ENCODE measurements around the gene DDAH2.

DDAH2 gene

DNA sequence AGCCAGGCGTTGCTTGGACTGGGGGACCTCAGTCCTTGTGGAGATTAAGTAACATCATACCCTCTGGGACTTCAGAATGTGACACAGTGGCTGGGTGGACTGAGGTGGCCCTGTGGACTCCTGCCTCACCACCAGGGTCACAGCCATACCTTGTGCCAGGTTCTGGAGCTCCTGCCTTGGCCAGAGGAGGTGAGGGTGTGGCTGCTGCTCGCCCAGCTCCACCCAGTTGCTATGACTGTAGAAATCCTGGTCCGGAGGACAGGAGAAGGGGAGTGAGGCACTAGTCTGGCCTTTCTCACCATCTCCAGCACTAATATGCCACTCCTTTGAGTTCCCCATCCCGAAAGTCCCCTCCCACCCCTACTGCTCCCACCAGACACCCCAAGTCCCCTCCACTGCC lies 46.1 kb upstream of the DDAH2 start:
- no peak for DNase-seq (ENCODE audit: low read depth)
- no peak overlapping the region for H3K4me3 ChIP-seq (ENCODE audit: low read depth, low read length)
- TF ChIP-seq, protein P1, sequence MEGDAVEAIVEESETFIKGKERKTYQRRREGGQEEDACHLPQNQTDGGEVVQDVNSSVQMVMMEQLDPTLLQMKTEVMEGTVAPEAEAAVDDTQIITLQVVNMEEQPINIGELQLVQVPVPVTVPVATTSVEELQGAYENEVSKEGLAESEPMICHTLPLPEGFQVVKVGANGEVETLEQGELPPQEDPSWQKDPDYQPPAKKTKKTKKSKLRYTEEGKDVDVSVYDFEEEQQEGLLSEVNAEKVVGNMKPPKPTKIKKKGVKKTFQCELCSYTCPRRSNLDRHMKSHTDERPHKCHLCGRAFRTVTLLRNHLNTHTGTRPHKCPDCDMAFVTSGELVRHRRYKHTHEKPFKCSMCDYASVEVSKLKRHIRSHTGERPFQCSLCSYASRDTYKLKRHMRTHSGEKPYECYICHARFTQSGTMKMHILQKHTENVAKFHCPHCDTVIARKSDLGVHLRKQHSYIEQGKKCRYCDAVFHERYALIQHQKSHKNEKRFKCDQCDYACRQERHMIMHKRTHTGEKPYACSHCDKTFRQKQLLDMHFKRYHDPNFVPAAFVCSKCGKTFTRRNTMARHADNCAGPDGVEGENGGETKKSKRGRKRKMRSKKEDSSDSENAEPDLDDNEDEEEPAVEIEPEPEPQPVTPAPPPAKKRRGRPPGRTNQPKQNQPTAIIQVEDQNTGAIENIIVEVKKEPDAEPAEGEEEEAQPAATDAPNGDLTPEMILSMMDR (IDR thresholded peaks at IDR 0.05; ENCODE audit: low read depth, low read length, missing control alignments) = no peak

DNA sequence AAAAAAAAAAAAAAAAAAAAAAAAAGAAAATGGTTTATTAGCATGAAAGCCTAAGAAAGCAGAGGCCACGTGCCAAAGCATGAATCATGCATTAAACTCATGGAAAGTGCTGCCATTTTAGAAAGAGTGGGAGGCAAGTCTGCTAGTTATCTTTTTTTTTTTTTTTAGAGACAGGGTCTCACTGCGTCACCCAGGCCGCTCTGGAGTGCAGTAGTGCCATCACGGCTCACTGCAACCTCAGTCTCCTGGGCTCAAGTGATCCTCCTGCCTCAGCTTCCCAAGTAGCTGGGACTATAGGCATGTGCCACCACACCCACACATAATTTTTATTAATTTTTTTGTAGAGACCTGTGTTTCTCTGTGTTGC lies 42.9 kb upstream of the DDAH2 start:
- TF ChIP-seq, protein P1 (IDR thresholded peaks at IDR 0.05; ENCODE audit: low read depth, low read length, missing control alignments) = no peak
- H3K4me3 ChIP-seq (ENCODE audit: low read depth, low read length) = no peak overlapping the region
- no peak for DNase-seq (ENCODE audit: low read depth)

DNA sequence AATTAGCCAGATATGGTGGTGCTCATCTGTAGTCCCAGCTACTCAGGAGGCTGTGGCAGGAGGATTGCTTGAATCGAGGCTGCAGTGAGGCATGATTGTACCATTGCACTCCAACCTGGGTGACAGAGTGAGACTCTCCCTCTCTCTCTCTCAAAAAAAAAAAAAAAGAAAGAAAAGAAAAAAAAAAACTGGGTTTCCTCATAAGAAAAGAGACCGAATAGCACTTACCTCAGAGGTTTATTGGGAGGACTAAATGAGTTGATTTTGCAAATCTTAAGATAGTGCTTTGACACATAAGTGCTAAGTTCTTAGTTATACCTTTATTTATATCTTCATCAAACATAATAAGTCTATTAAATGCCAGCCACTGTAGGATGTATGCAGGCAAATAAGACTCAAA lies 41.8 kb upstream of the DDAH2 start:
- no peak overlapping the region for H3K4me3 ChIP-seq (ENCODE audit: low read depth, low read length)
- DNase-seq (ENCODE audit: low read depth) = no peak
- TF ChIP-seq, protein P1 (IDR thresholded peaks at IDR 0.05; ENCODE audit: low read depth, low read length, missing control alignments) = no peak

DNA sequence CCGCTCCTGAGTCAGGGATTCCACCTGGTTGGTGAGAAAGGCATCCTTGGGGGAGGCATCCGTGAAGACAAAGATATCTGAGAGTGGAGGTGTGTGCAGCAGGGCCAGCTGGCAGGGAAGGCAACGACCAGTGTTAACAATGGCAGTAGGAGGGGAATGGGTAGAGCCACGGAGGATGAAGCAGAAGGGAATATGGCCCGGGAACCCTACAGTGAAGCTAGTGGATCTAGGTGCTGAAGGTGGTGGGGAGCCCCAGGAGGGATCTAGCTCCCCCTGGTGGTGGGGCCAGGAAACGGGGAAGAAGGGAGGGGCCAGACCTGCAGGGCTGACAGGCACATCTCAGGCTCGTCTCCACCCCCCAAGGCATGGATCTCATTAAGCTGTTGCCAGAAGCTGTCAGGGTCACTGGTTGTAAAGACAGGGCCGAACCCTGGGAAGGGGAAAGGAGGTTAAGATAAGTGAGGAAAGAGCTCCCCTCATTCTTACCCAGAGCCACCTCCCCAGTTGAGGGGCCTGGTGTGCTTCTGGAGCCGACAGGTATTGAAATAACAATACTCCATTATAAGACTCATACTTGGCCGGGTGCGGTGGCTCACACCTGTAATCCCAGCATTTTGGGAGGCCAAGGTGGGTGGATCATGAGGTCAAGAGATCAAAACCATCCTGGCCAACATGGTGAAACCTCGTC lies 40.7 kb upstream of the DDAH2 start:
- no peak for DNase-seq (ENCODE audit: low read depth)
- H3K4me3 ChIP-seq (ENCODE audit: low read depth, low read length) = no peak overlapping the region
- TF ChIP-seq, protein P1 (IDR thresholded peaks at IDR 0.05; ENCODE audit: low read depth, low read length, missing control alignments) = peak; percentile 94

DNA sequence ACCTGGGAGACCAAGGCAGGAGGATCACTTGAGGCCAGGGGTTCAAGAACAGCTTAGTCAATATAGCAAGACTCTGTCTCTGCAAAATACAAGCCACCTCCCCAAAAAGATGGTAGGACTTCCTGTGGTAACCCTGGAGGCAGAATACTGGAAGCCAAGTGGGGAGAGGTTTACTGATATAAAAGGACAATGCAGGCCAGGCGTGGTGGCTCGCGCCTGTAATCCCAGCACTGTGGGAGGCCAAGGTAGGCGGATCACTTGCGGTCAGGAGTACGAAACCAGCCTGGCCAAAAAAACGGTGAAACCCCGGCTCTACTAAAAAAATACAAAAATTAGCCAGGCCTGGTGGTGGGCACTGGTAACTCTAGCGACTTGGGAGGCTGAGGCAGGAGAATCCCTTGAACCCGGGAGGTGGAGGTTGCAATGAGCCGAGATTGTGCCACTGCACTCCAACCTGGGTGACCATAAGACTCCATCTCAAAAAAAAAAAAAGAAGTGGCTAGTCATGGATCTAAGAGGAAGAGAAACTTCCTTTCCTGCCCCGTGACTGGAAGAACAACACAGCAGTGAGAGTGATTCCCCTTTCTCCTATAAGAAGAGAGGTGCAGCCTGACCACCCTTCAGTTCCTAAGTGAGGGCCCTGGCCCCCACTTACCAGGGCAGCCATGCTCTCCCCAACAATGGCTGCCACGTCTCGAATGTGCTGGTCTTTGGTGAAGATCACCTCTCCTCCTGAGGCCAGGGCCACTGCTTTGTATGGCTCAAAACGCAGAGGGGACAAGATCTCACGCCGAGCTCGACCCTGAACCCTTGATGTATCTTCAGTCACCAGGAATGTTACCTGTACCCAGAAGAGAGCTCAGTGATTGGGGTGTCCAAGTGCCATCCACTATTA lies 39.5 kb upstream of the DDAH2 start:
- DNase-seq (ENCODE audit: low read depth) = no peak
- no peak overlapping the region for H3K4me3 ChIP-seq (ENCODE audit: low read depth, low read length)
- TF ChIP-seq, protein P1 (IDR thresholded peaks at IDR 0.05; ENCODE audit: low read depth, low read length, missing control alignments) = no peak

DNA sequence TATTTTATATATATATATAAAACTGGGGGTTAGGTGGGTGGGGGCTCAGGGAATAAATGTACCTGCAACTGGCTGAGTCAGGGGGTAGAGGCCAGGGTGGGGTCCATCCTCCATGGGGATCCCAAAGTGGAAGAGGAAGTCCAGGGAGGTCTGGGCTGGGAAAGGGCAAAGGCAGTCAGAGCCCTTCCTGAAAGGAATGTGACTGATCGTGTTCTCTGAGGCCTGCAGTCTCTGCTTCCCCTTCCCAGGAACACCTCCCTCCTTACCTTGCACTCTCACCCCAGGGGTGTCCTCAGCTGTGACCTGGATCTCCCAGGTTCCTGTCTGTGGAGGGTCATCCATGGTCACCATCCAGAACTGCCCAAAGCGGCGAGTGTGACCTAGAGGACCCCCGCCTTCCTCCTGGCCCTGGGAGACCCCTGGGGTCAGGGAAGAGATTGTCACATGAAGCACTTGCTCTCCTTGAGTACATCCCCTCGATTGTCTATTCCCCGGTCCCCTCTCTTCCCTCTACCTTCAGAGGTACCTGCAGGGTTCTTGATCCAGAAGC lies 38.1 kb upstream of the DDAH2 start:
- H3K4me3 ChIP-seq (ENCODE audit: low read depth, low read length) = no peak overlapping the region
- no peak for DNase-seq (ENCODE audit: low read depth)
- TF ChIP-seq, protein P1 (IDR thresholded peaks at IDR 0.05; ENCODE audit: low read depth, low read length, missing control alignments) = no peak
